ENCODE results near the gene LARGE1.

DNA sequence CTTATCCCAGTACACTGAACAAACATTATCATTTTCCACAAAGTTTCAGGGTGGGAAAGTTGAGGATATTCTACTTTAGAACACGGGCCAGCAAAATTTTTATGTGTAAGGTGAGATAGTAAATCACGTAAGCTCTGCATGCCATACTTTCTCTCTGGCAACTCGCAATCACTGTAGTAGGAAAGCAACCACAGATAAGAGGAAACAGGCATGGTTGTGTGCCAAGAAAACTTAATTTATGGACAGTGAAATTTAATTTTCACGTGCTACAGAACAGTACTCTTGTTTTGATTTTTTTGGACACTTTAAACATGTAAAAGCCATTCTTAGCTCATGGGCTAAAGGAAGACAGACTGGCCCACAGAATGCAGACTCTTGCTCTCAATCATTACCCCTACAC lies 82.5 kb downstream of the LARGE1 start:
- TF ChIP-seq, protein P1, sequence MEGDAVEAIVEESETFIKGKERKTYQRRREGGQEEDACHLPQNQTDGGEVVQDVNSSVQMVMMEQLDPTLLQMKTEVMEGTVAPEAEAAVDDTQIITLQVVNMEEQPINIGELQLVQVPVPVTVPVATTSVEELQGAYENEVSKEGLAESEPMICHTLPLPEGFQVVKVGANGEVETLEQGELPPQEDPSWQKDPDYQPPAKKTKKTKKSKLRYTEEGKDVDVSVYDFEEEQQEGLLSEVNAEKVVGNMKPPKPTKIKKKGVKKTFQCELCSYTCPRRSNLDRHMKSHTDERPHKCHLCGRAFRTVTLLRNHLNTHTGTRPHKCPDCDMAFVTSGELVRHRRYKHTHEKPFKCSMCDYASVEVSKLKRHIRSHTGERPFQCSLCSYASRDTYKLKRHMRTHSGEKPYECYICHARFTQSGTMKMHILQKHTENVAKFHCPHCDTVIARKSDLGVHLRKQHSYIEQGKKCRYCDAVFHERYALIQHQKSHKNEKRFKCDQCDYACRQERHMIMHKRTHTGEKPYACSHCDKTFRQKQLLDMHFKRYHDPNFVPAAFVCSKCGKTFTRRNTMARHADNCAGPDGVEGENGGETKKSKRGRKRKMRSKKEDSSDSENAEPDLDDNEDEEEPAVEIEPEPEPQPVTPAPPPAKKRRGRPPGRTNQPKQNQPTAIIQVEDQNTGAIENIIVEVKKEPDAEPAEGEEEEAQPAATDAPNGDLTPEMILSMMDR (IDR thresholded peaks at IDR 0.05; ENCODE audit: control extremely low read depth in 1 of 3, insufficient read depth in 1 of 3, low read depth in 1 of 3, low read length in 3 of 3), result no peak
- TF ChIP-seq POLR2A (IDR thresholded peaks at IDR 0.05; ENCODE audit: control extremely low read depth in 1 of 2, low read depth in 2 of 2, low read length in 2 of 2) (no peak), SIN3A (conservative IDR thresholded peaks at IDR 0.05 in 1 of 2, IDR thresholded peaks at IDR 0.05 in 1 of 2; ENCODE audit: low read depth in 1 of 2, low read length in 2 of 2) (no peak), BRCA1 (IDR thresholded peaks at IDR 0.05; ENCODE audit: low read depth, low read length) (no peak)
